Activated T-cell treated with anti-CD3 and anti-CD28 coated beads, Interleukin-2, amount 50 U/mL, for 24 hours (primary cell): Measurements from ENCODE around the gene AKR1C3.
"Not testable (repeated sequence)": the region's sequence is repeated elsewhere in the genome, so short reads cannot be mapped to it uniquely, and the experiment has no call there.

Experiments
- DNase-seq: peaks from one replicate; pipeline ENCODE4 v3.0.0-alpha.2; 2020
- H3K27ac Mint-ChIP-seq: 2 replicates; pipeline ENCODE4 v1.8.0; 2020; ENCODE audit warnings: mild to moderate bottlenecking, mixed read lengths
- H3K27me3 Mint-ChIP-seq: 2 replicates; pipeline ENCODE4 v1.8.0; 2020; ENCODE audit warnings: mixed read lengths
- H3K36me3 Mint-ChIP-seq: 2 replicates; pipeline ENCODE4 v1.8.0; 2020; ENCODE audit warnings: low read depth, mixed read lengths
- H3K4me1 Mint-ChIP-seq: 2 replicates; pipeline ENCODE4 v1.8.0; 2020; ENCODE audit warnings: low read depth, mixed read lengths
- H3K4me3 Mint-ChIP-seq: 2 replicates; pipeline ENCODE4 v1.8.0; 2020; ENCODE audit warnings: mild to moderate bottlenecking, moderate library complexity, mixed read lengths
- H3K9me3 Mint-ChIP-seq: 2 replicates; pipeline ENCODE4 v1.8.0; 2020; ENCODE audit warnings: mixed read lengths

Gene AKR1C3

GRCh38 chr10:5094265-5095205, at the start of gene AKR1C3:
AKR1C3 (plus strand) TSS chr10:5094414; CDS start chr10:5094445, 31 bp downstream.
- peaks cover 3% of the 10 kb centered on the region for H3K9me3 Mint-ChIP-seq
- H3K4me3 Mint-ChIP-seq: peak within 1 kb of the TSS; percentile 38
- H3K27ac Mint-ChIP-seq: no peak within 1 kb of the TSS
- peaks cover 10% of the 10 kb centered on the region for H3K4me1 Mint-ChIP-seq
- peaks cover 29% of the 10 kb centered on the region for H3K27me3 Mint-ChIP-seq
- DNase-seq: no peak
- no peaks in the 10 kb centered on the region for H3K36me3 Mint-ChIP-seq

GRCh38 chr10:5045095-5045494, 49.1 kb upstream of the AKR1C3 start:
- no peaks in the 10 kb centered on the region for H3K9me3 Mint-ChIP-seq
- no peak overlapping the region for H3K4me3 Mint-ChIP-seq
- H3K27me3 Mint-ChIP-seq: peaks cover 6% of the 10 kb centered on the region
- no peak overlapping the region for H3K27ac Mint-ChIP-seq
- DNase-seq: no peak
- H3K36me3 Mint-ChIP-seq: no peaks in the 10 kb centered on the region
- H3K4me1 Mint-ChIP-seq: peaks cover 2% of the 10 kb centered on the region

- Mint-ChIP-seq H3K27ac (no peak overlapping the region), H3K36me3 (no peaks in the 10 kb centered on the region)
Observed at GRCh38 chr10:5046410-5046809, 47.8 kb upstream of the AKR1C3 start.

GRCh38 chr10:5047055-5047454, 47.2 kb upstream of the AKR1C3 start:
- H3K9me3 Mint-ChIP-seq, H3K4me1 Mint-ChIP-seq, H3K36me3 Mint-ChIP-seq, DNase-seq, H3K27ac Mint-ChIP-seq, H3K27me3 Mint-ChIP-seq, H3K4me3 Mint-ChIP-seq: not testable (repeated sequence)

More at GRCh38 chr10:5046410-5046809, 47.8 kb upstream of the AKR1C3 start:
- Mint-ChIP-seq H3K4me3 (no peak overlapping the region), H3K9me3 (no peaks in the 10 kb centered on the region), H3K27me3 (peaks cover 2% of the 10 kb centered on the region), H3K4me1 (peaks cover under 1% of the 10 kb centered on the region)
- no peak for DNase-seq

GRCh38 chr10:5047912-5048628, 46.1 kb upstream of the AKR1C3 start:
- Mint-ChIP-seq H3K27ac (no peak overlapping the region), H3K27me3 (no peaks in the 10 kb centered on the region), H3K4me1 (no peaks in the 10 kb centered on the region), H3K36me3 (no peaks in the 10 kb centered on the region), H3K4me3 (no peak overlapping the region), H3K9me3 (no peaks in the 10 kb centered on the region)
- no peak for DNase-seq

GRCh38 chr10:5052951-5053500, 41.2 kb upstream of the AKR1C3 start:
- not testable (repeated sequence) for H3K27me3 Mint-ChIP-seq, DNase-seq, H3K27ac Mint-ChIP-seq, H3K36me3 Mint-ChIP-seq, H3K4me1 Mint-ChIP-seq, H3K9me3 Mint-ChIP-seq, H3K4me3 Mint-ChIP-seq

GRCh38 chr10:5054831-5055230, 39.4 kb upstream of the AKR1C3 start:
- not testable (repeated sequence) for H3K9me3 Mint-ChIP-seq, H3K4me3 Mint-ChIP-seq, H3K27me3 Mint-ChIP-seq, H3K4me1 Mint-ChIP-seq, H3K36me3 Mint-ChIP-seq, H3K27ac Mint-ChIP-seq, DNase-seq

- H3K27ac Mint-ChIP-seq, H3K4me1 Mint-ChIP-seq, H3K27me3 Mint-ChIP-seq, H3K9me3 Mint-ChIP-seq, H3K36me3 Mint-ChIP-seq, H3K4me3 Mint-ChIP-seq, DNase-seq: not testable (repeated sequence)
Observed at GRCh38 chr10:5059267-5059666, 34.9 kb upstream of the AKR1C3 start.

GRCh38 chr10:5060791-5061190, 33.4 kb upstream of the AKR1C3 start:
- not testable (repeated sequence) for H3K27me3 Mint-ChIP-seq, DNase-seq, H3K9me3 Mint-ChIP-seq, H3K4me3 Mint-ChIP-seq, H3K36me3 Mint-ChIP-seq, H3K4me1 Mint-ChIP-seq, H3K27ac Mint-ChIP-seq

- H3K4me1 Mint-ChIP-seq: no peaks in the 10 kb centered on the region
- H3K4me3 Mint-ChIP-seq: no peak overlapping the region
- no peaks in the 10 kb centered on the region for H3K36me3 Mint-ChIP-seq
- H3K27me3 Mint-ChIP-seq: no peaks in the 10 kb centered on the region
- H3K9me3 Mint-ChIP-seq: no peaks in the 10 kb centered on the region
- H3K27ac Mint-ChIP-seq: no peak overlapping the region
- no peak for DNase-seq
Observed at GRCh38 chr10:5064656-5065055, 29.6 kb upstream of the AKR1C3 start.

- DNase-seq: no peak
- Mint-ChIP-seq H3K4me1 (no peaks in the 10 kb centered on the region), H3K27ac (no peak overlapping the region), H3K27me3 (no peaks in the 10 kb centered on the region), H3K36me3 (no peaks in the 10 kb centered on the region), H3K4me3 (no peak overlapping the region), H3K9me3 (peaks cover 6% of the 10 kb centered on the region)
Observed at GRCh38 chr10:5068274-5068984, 25.8 kb upstream of the AKR1C3 start.

GRCh38 chr10:5070648-5071410, 23.4 kb upstream of the AKR1C3 start:
- Mint-ChIP-seq H3K4me3 (no peak overlapping the region), H3K4me1 (no peaks in the 10 kb centered on the region), H3K27me3 (no peaks in the 10 kb centered on the region), H3K36me3 (no peaks in the 10 kb centered on the region), H3K27ac (no peak overlapping the region), H3K9me3 (peaks cover 6% of the 10 kb centered on the region)
- DNase-seq: no peak

GRCh38 chr10:5071411-5072198, 22.6 kb upstream of the AKR1C3 start:
- no peaks in the 10 kb centered on the region for H3K27me3 Mint-ChIP-seq
- no peak overlapping the region for H3K27ac Mint-ChIP-seq
- DNase-seq: no peak
- peaks cover 6% of the 10 kb centered on the region for H3K9me3 Mint-ChIP-seq
- H3K4me1 Mint-ChIP-seq: no peaks in the 10 kb centered on the region
- no peak overlapping the region for H3K4me3 Mint-ChIP-seq
- no peaks in the 10 kb centered on the region for H3K36me3 Mint-ChIP-seq
